HepG2 (cell line): ENCODE data around the gene OBP2B. TPM values are rescaled to one million over a fixed set of nuclear protein-coding genes. Genes with fewer than 3 reads are reported as not detected.
"Not testable (repeated sequence)": the region's sequence is repeated elsewhere in the genome, so short reads cannot be mapped to it uniquely, and the experiment has no call there.

ENCODE experiments used
- ATAC-seq: fragments of 200-7000 bp; cut with Tn5 transposase; 3 replicates; pipeline ENCODE4 v1.9.1; 2020; ENCODE audit warnings: mild to moderate bottlenecking, moderate library complexity
- BruUV-seq: library from RNA; stranded (reverse); fragments of 400-500 nt; replicated peaks from 2 replicates; lab custom pipeline; 2021; lab: Mats Ljungman, UMichigan
- CTCF ChIA-PET: fragments of 300-600 bp; formaldehyde crosslinking; extraction: SDS; loops from one replicate; lab custom pipeline; 2021; ENCODE audit warnings: low total read pairs, inconsistent platforms, low intra/inter-chr PET ratio; lab: Yijun Ruan, JAX
- POLR2A ChIA-PET: fragments of 350-600 bp; sonication (Branson Sonifier 250); formaldehyde crosslinking; loops from one replicate; lab custom pipeline; 2020; ENCODE audit warnings: antibody characterized with exemption, inconsistent platforms; lab: Yijun Ruan, JAX
- DNase-seq: peaks from one replicate; pipeline ENCODE4 v3.0.0-alpha.2; 2015; ENCODE audit warnings: low spot score
- FAIRE-seq: peaks from 3 replicates; lab custom pipeline; 2011; peaks lifted over from hg19 to GRCh38; lab: Jason Lieb, UNC
- H2AFZ ChIP-seq: one replicate; pipeline ENCODE4 v1.6.1; 2011; ENCODE audit warnings: low read length, inconsistent platforms
- H3K27ac ChIP-seq: fragments of 300-600 bp; 3 replicates; pipeline ENCODE4 v1.8.0; 2011; ENCODE audit warnings: mixed run types, mild to moderate bottlenecking, mixed read lengths, low read length, inconsistent platforms; ENCODE audit not compliant: insufficient read depth; ENCODE audit errors: extremely low read length
- H3K27me3 ChIP-seq, 2 experiments: fragments of 200-600 bp in 1 of 2; 2 replicates in 1 of 2; 3 replicates in 1 of 2; pipeline versions ENCODE4 v1.6.0 to v1.8.0; 2011; ENCODE audit warnings: low read length in 2 of 2, mild to moderate bottlenecking in 2 of 2, moderate library complexity in 2 of 2, inconsistent platforms in 1 of 2; ENCODE audit not compliant: insufficient read depth in 2 of 2, control insufficient read depth in 1 of 2
- H3K36me3 ChIP-seq, 2 experiments: fragments of 200-600 bp in 1 of 2; replicated peaks in 1 of 2; 2 replicates in 1 of 2; 3 replicates in 1 of 2; pipeline versions ENCODE4 v1.5.1 to v1.8.0; 2011; ENCODE audit warnings: low read length in 2 of 2, inconsistent platforms in 1 of 2; ENCODE audit not compliant: insufficient read depth in 2 of 2, control insufficient read depth in 1 of 2
- H3K4me1 ChIP-seq: 2 replicates; pipeline ENCODE4 v1.5.1; 2012; ENCODE audit warnings: low read length, inconsistent platforms; ENCODE audit not compliant: insufficient read depth
- H3K4me2 ChIP-seq: 2 replicates; pipeline ENCODE4 v1.6.0; 2011; ENCODE audit warnings: low read depth, low read length, inconsistent platforms
- H3K4me3 ChIP-seq, 3 experiments: fragments of 200-600 bp in 1 of 3; sonication (generic), shearing (Covaris generic) in 1 of 3; replicated peaks in 1 of 3; 2 replicates each; pipeline ENCODE4 v1.5.1; 2011 to 2016; ENCODE audit warnings: low read length in 3 of 3, inconsistent platforms in 2 of 3, low read depth in 2 of 3, mild to moderate bottlenecking in 2 of 3, control low read depth in 1 of 3, mixed read lengths in 1 of 3; ENCODE audit not compliant: insufficient read depth in 1 of 3
- H3K79me2 ChIP-seq: one replicate; pipeline ENCODE4 v1.6.1; 2011; ENCODE audit warnings: low read length, inconsistent platforms; ENCODE audit not compliant: insufficient read depth
- H3K9ac ChIP-seq: 2 replicates; pipeline ENCODE4 v1.6.0; 2011; ENCODE audit warnings: mild to moderate bottlenecking, low read depth, low read length, inconsistent platforms; ENCODE audit not compliant: insufficient read depth
- H3K9me3 ChIP-seq: 2 replicates; pipeline ENCODE4 v1.5.1; 2012; ENCODE audit warnings: mild to moderate bottlenecking, low read length
- H4K20me1 ChIP-seq: 2 replicates; pipeline ENCODE4 v1.6.0; 2011; ENCODE audit warnings: inconsistent platforms, mild to moderate bottlenecking, low read length, moderate library complexity; ENCODE audit not compliant: insufficient read depth
- BHLHE40 ChIP-seq: IDR thresholded peaks from 2 replicates; pipeline ENCODE4 v1.6.1; 2011; ENCODE audit warnings: low read length, improper control_type of control experiment
- EZH2 ChIP-seq: conservative IDR thresholded peaks from 2 replicates; pipeline ENCODE4 v1.6.1; 2012; ENCODE audit warnings: mild to moderate bottlenecking, low read depth, low read length, moderate library complexity
- POLR2G ChIP-seq: fragments of 200-400 bp; formaldehyde crosslinking; IDR thresholded peaks from 2 replicates; pipeline ENCODE4 v1.6.1; 2018; ENCODE audit warnings: mild to moderate bottlenecking, low read depth, low read length, moderate library complexity
- SKIL ChIP-seq: sonication (generic); formaldehyde crosslinking; IDR thresholded peaks from 2 replicates; pipeline ENCODE4 v1.8.0; 2022; ENCODE audit warnings: missing genetic modification reagents, mild to moderate bottlenecking, moderate library complexity, borderline replicate concordance
- U2AF2 ChIP-seq: fragments of 200-400 bp; formaldehyde crosslinking; IDR thresholded peaks from 2 replicates; pipeline ENCODE4 v1.6.1; 2017; ENCODE audit warnings: low read depth, mild to moderate bottlenecking, low read length
- ZNF207 ChIP-seq: fragments of 450-650 bp; IDR thresholded peaks from 2 replicates; pipeline ENCODE4 v1.6.1; 2016; ENCODE audit warnings: antibody characterized with exemption, borderline replicate concordance
- ZNF747 ChIP-seq: sonication (generic); formaldehyde crosslinking; IDR thresholded peaks from 2 replicates; pipeline ENCODE4 v1.8.1; 2023; ENCODE audit warnings: missing genetic modification reagents, mild to moderate bottlenecking, borderline replicate concordance
- WGBS: methylation state at CpG from one replicate; pipeline ENCODE4 v1.1.6; 2017; ENCODE audit warnings: low lambda C conversion rate; 5-methylcytosine and 5-hydroxymethylcytosine counted together
- in situ Hi-C: cut with HindIII; loops from 2 replicates; pipeline ENCODE4 v1.10.0; 2017; ENCODE audit warnings: low pct_unique_long_range_greater_than_20kb; ENCODE audit not compliant: extremely low pct_ligation_motif_present
- intact Hi-C: fragments of 100-400 bp; cut with micrococcal nuclease; formaldehyde crosslinking; loops from one replicate; pipeline ENCODE4 v1.10.0; 2022; ENCODE audit not compliant: unreplicated experiment
- polyA plus RNA-seq, 8 experiments: library from polyadenylated mRNA; depleted of rRNA in 3 of 8; stranded (reverse) in 7 of 8; unstranded in 1 of 8; fragments of >200 nt; fragmentation: Illumina TruSeq in 4 of 8; extraction: Trizol in 4 of 8; gene quantifications; 2 replicates each; pipeline versions ENCODE4 v1.2.1 to v1.2.3, GENCODE V29; 2011 to 2016; ENCODE audit warnings: low read depth in 4 of 8, missing spikeins in 1 of 8, mixed read lengths in 1 of 8; ENCODE audit not compliant: insufficient read depth in 1 of 8
- total RNA-seq, 5 experiments: library from RNA; depleted of rRNA; stranded (reverse); fragments of >200 nt; fragmentation: Illumina TruSeq; extraction: Trizol; gene quantifications; 2 replicates each; pipeline ENCODE4 v1.2.3, GENCODE V29; 2016; ENCODE audit warnings: low read depth in 1 of 5

OBP2B gene
- total and polyA plus RNA-seq, 2 of the 13 experiments (the other 11 are each of a cell fraction or from before 2014, with no cell fraction given): not detected

- CTCF ChIA-PET, DNase-seq, H3K9ac ChIP-seq, H3K4me2 ChIP-seq, ATAC-seq, FAIRE-seq, H2AFZ ChIP-seq, BruUV-seq, H3K27ac ChIP-seq, H3K27me3 ChIP-seq, H3K79me2 ChIP-seq, H4K20me1 ChIP-seq, in situ Hi-C loops, H3K4me3 ChIP-seq, H3K36me3 ChIP-seq, H3K9me3 ChIP-seq, POLR2A ChIA-PET, intact Hi-C loops: not testable (repeated sequence)
- WGBS: 47% methylated on average over 15 of the region's 19 CpGs
- peaks cover 31% of the 10 kb centered on the region for H3K4me1 ChIP-seq
Measured at GRCh38 chr9:133236291-133237034, 27.4 kb upstream of the OBP2B start.

- ATAC-seq (no peak), DNase-seq (no peak), FAIRE-seq (no peak)
- intact Hi-C loops (no loop called here), in situ Hi-C loops (no loop called here)
- Histone ChIP-seq H2AFZ (no peak overlapping the region), H3K36me3 (no peaks in the 10 kb centered on the region), H3K9ac (no peak overlapping the region), H3K27me3 (peaks cover 2 to 5% of the 10 kb centered on the region in 2 experiments; a peak in 1 of 5 replicates), H3K4me1 (peaks cover 27% of the 10 kb centered on the region), H3K9me3 (no peaks in the 10 kb centered on the region), H3K27ac (no peak overlapping the region), H3K79me2 (no peaks in the 10 kb centered on the region), H3K4me2 (no peak overlapping the region), H4K20me1 (no peaks in the 10 kb centered on the region), H3K4me3 (no peak overlapping the region)
- CTCF ChIA-PET: no interaction called here
- TF ChIP-seq BHLHE40 (no peak), ZNF747 (no peak), EZH2 (no peak), SKIL (no peak), ZNF207 (no peak), U2AF2 (no peak), POLR2G (no peak)
- 44% methylated on average over 7 of the region's 11 CpGs for WGBS
- BruUV-seq: no TSS peak
- POLR2A ChIA-PET: no interaction called here
Measured at GRCh38 chr9:133235549-133236222, 26.6 kb upstream of the OBP2B start.
